H1 (cell line): ENCODE data around the gene OR4K15. TPM values are rescaled to one million over a fixed set of nuclear protein-coding genes. Genes with fewer than 3 reads are reported as not detected.

Experiments used
- polyA plus RNA-seq, 7 experiments: library from polyadenylated mRNA; depleted of rRNA in 3 of 7; stranded (reverse) in 5 of 7; unstranded in 2 of 7; fragments of >200 nt in 5 of 7; fragments of 200-250 nt in 2 of 7; gene quantifications; 1 replicate in 5 of 7; 2 replicates in 1 of 7; 4 replicates in 1 of 7; pipeline versions ENCODE4 v1.2.1 to v1.2.3, GENCODE V29; 2011 to 2013; ENCODE audit warnings: missing spikeins in 2 of 7, mixed read lengths in 2 of 7
- total RNA-seq: library from RNA; stranded (reverse); fragmentation: NEBNext Ultra II Directional; extraction: Animal tissue kit (Norgen Biotek cat#: 25700); gene quantifications from 2 replicates; pipeline ENCODE4 v1.2.1, GENCODE V29; 2021

Gene OR4K15
- total and polyA plus RNA-seq, 2 of the 8 experiments (the other 6 are each of a cell fraction or from before 2014, with no cell fraction given) = not detected

Other genes starting within 250 kb of the OR4K15 start
- not detected in 2 replicates for gene OR4Q3, start 232.0 kb upstream of the OR4K15 start, total RNA-seq
- gene OR4Q3, start 232.0 kb upstream of the OR4K15 start, polyA plus RNA-seq (2011; rRNA removed) = not detected in 2 replicates
- gene OR4M1, start 202.1 kb upstream of the OR4K15 start, total RNA-seq = not detected in 2 replicates
- gene OR4M1, start 202.1 kb upstream of the OR4K15 start, polyA plus RNA-seq (2011; rRNA removed) = not detected in 2 replicates
- not detected in 2 replicates for gene OR4N2, start 171.8 kb upstream of the OR4K15 start, total RNA-seq
- gene OR4N2, start 171.8 kb upstream of the OR4K15 start, polyA plus RNA-seq (2011; rRNA removed) = not detected in 2 replicates
- gene OR4K2, start 100.4 kb upstream of the OR4K15 start, total RNA-seq = not detected in 2 replicates
- gene OR4K2, start 100.4 kb upstream of the OR4K15 start, polyA plus RNA-seq (2011; rRNA removed) = not detected in 2 replicates
- gene OR4K5, start 55.0 kb upstream of the OR4K15 start, total RNA-seq = not detected in 2 replicates
- gene OR4K5, start 55.0 kb upstream of the OR4K15 start, polyA plus RNA-seq (2011; rRNA removed) = not detected in 2 replicates
- not detected in 2 replicates for gene OR4K1, start 44.7 kb upstream of the OR4K15 start, total RNA-seq
- gene OR4K1, start 44.7 kb upstream of the OR4K15 start, polyA plus RNA-seq (2011; rRNA removed) = not detected in 2 replicates
- gene OR4Q2, start 26.6 kb downstream of the OR4K15 start, total RNA-seq = not detected in 2 replicates
- gene OR4Q2, start 26.6 kb downstream of the OR4K15 start, polyA plus RNA-seq (2011; rRNA removed) = not detected in 2 replicates
- not detected in 2 replicates for gene OR4K14, start 43.7 kb downstream of the OR4K15 start, total RNA-seq
- gene OR4K14, start 43.7 kb downstream of the OR4K15 start, polyA plus RNA-seq (2011; rRNA removed) = not detected in 2 replicates
- not detected in 2 replicates for gene OR4K13, start 60.4 kb downstream of the OR4K15 start, total RNA-seq
- not detected in 2 replicates for gene OR4K13, start 60.4 kb downstream of the OR4K15 start, polyA plus RNA-seq (2011; rRNA removed)
- gene OR4L1, start 84.5 kb downstream of the OR4K15 start, total RNA-seq = not detected in 2 replicates
- not detected in 2 replicates for gene OR4L1, start 84.5 kb downstream of the OR4K15 start, polyA plus RNA-seq (2011; rRNA removed)
- gene OR4K17, start 135.1 kb downstream of the OR4K15 start, total RNA-seq = not detected in 2 replicates
- gene OR4K17, start 135.1 kb downstream of the OR4K15 start, polyA plus RNA-seq (2011; rRNA removed) = not detected in 2 replicates
- gene OR4N5, start 163.2 kb downstream of the OR4K15 start, total RNA-seq = not detected in 2 replicates
- not detected in 2 replicates for gene OR4N5, start 163.2 kb downstream of the OR4K15 start, polyA plus RNA-seq (2011; rRNA removed)
- not detected in 2 replicates for gene OR11G2, start 215.3 kb downstream of the OR4K15 start, total RNA-seq
- not detected in 2 replicates for gene OR11G2, start 215.3 kb downstream of the OR4K15 start, polyA plus RNA-seq (2011; rRNA removed)
- gene OR11H6, start 248.1 kb downstream of the OR4K15 start, total RNA-seq = not detected in 2 replicates
- not detected in 2 replicates for gene OR11H6, start 248.1 kb downstream of the OR4K15 start, polyA plus RNA-seq (2011; rRNA removed)